NCI-H748 treated with DMSO at 0.1 percent for 48 hours (cell line): ENCODE data around the gene SPNS3.

ENCODE experiments used
- DNase-seq: peaks from one replicate; lab custom pipeline; 2025; lab: John Stamatoyannopoulos, UW

Gene SPNS3

DNA sequence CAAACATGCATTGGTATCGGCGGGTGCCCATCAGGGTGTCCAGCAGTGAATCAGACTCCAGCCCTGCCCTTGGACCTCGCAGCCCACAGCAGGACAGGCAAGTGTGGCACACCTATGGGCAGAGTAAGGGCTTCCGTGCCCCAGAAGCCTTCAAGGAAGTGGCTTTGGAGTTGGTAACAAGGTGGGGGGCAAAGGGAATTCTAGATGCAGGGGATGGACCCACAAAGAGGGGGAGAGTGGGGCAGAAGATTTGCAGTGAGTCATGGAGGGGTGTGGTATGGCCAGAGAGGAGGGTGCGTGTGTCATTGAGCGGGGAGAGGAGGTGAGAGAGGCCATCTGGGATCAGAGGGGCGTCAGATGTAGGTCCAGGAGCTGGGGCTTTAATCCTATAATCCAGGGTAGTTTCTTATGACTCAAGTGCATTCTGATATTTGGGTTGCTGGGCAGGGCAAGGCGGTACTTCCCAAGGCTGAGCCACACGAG is 56.4 kb downstream of the SPNS3 start:
- no peak for DNase-seq

DNA sequence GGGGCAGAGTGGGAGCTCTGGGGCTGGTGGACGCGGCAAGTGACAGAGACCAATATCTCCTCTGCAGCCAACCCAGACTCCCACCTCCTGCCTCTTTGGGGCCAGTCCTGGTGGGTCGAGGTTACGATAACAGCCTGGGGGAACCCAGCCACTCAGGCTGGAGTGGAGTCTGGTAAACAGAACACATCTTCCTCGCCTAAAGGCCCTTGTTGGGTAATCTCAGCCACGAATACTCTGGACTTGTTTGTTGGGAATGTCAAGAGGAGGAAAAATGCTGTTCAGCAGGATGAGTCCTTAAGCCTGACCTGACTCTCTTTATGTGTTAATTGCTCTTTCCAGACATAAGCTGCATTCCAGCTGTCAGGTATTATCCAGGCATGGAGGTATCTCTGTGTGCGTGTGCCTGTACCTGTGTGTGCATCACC is 56.9 kb downstream of the SPNS3 start:
- no peak for DNase-seq

DNA sequence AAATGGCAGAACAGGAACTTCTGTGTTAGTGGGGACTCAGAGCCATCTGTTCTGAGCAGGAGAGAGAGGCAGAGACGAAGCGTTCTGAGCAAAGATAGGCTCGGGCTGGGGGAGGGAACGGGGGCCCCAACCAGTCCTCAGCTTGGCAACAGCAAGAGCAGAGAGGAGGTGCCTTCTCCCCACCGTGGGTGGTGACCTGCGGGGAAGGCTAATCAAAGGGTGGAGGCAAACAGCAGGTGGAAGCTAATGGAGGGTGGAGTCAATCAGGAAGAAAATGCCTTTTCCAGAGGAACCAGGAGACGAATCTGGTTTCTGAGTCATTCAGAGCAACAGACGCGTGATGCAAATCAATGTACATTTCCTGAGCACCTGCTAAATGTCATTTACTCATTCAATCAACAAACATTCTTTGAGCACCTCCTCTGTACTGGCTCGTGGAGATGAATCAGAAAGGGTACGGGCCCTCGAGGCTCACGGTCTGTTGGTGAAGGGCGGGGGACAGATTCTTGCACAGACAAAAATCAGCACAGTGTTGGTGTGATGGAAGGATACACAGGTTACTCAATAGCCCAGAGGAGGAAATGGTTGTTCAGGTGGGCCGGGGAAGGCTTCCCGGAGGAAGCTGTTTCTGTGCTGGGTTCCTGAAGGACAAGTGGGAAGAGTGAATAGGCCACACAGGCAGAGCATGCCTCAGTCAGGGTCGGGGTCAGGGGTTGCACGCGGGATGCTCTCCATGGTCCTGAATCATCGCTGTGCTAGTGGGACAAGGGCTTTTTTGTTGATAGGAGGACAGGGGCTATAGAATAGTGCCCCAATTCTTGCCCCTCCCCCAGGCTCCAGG is 59.2 kb downstream of the SPNS3 start:
- DNase-seq = no peak

DNA sequence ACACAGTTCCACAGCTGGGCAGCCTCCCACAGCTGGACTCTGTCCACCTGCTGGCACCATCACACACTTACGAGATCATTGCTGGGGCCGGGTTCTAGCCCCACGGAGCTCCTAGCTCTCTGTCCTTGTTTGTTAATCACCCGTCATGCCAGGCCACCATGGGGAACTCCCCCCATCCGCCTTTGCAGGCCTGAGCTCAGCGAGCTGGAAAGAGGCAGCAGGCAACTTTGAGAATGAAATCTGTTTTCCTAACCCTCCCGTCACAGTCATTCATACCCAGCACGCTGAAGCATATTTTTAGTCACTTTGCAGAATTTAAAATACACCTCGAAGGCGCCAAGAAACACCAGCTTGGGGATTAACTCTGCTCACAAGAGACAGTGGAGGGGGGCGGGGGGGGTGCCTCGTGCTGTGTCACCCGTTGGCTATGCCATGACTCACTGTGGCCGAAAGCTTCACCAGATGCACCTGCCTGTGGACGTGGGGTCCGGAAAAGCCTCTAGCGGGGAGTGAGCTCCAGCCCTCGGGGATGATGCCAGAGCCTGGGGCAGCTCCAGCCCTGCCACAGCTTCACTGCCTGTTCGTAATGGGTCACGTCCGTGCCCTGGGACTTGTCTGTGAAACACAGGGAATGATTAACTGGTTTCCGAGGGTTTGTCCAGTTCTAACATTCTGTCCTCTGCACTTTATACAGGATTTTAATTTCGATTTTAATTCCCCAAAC is 63.5 kb downstream of the SPNS3 start:
- no peak for DNase-seq

DNA sequence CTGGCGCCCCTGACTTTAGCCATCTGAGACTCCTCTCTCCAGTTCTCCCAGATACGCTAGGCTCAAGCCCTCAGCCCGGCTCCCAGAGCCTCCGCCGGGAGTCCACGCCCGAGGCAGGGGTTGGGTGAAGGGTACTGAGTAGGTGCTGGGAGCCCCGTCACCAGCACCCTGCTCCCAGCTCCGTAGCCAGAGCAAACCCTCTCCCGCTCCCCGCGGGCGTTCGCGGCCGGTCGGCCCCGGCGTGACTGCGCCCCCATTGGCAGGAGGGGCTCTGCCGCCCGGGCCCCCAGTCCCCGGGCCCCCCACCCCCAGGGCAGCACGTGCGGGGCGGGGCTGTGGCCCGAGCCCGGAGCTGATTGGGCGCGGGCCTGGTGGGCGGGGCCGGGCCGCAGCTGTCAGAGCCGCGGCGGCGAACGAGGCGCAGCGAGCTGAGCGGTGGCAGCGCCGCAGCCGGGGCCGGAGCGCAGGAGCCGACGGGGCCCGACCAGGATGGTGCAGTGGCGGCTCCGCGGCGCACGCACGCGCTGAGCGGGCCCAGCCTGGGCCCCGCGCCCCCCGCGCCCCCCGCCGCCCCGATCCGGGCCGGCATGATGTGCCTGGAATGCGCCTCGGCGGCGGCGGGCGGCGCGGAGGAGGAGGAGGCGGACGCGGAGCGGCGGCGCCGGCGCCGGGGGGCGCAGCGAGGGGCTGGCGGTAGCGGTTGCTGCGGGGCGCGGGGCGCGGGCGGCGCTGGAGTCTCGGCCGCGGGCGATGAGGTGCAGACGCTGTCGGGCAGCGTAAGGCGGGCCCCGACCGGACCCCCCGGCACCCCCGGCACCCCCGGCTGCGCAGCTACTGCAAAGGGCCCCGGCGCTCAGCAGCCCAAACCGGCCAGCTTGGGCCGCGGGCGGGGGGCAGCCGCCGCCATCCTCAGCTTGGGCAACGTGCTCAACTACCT is 65.0 kb downstream of the SPNS3 start, which contains the start of gene SPNS2:
SPNS2 (plus strand) TSS at position 421 of the 937 bp plus-strand sequence; CDS start at position 588, 167 bp downstream.
- DNase-seq = peak; percentile 49

DNA sequence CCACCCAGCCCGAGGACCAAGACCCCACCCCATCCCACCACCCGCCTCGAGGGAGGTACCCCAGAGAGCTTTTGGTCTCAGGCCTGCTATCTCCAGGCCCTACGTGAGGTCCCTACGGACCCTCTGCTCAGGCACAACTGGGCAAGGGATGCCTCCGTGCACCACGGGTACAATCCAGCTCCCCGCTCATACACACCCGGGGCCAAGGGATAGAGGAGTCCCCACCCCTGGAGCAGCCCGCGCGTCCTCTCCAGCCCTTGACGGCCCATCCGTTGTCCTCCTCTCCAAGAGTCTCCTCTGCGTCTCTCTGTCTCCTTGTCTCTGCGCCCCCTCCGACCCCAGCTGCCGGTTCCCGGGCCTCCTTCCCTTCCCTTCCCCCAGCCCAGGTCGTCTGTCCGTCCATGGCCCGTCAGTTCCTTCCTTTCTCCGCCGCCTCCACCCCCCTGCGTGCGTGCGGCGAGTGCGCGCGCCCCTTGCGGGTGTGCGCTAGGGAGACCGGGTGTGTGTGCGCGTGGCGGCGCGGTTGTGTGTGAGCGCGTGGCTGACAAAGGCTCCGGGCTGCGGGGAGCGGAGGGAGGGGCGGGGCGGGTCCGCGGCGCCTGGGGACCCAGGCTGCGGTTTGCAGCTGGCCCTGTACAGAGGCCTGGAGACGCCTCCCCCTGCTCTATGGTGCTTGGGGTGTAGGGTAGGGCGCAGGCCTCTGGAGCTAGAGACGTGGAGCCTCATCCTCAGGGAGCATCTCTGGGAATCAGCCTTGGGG is 65.9 kb downstream of the SPNS3 start:
- DNase-seq = no peak

DNA sequence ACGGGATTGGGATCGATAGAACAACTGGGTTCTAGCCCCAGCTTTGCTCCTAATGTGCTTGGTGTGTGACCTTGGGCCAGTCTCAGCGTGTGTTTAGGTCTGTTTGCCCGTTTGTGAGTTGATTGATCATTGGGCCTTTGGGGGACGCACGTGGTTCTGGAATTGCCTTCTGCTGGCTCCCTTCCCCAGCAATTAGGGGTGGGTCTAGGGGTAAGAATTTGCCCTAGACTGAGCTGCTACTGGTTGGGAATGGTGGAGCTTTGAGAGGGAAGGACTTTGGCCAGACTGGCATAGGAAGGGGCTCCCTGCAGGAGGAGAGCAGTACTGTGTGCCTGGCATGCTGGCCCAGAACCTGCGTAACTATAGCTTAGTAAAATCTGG is 66.4 kb downstream of the SPNS3 start:
- DNase-seq = no peak

DNA sequence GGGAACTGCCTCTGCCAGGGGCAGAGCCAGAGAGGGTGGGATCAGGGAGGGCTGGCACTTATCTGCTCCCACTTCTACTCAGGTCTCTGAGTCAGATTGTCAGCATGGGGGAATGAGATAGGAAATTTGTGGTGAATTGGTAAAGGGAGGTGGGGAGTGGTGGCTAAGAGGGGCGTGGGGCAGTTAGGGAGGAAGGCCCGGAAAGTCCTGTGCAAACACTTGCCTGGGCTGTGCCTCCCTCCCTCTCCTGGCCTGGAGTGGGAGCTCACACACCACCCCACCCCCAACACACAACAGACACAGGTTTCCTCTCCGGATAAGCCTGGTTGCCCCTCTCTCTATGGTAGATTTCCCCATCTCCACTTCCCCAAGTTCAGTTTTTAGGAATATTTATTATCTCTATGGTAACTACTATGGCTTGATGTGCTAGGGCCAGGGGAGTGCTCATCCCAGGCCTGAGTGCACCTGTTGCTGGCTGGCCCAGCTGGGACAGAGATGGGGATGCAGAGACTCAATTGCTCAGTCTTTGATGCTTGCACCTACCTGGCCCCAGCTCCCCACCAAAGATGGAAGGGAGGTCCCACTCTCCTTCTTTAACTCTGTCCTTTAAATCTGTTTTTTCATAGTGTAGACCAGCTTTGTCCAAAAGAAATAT is 67.7 kb downstream of the SPNS3 start:
- no peak for DNase-seq

DNA sequence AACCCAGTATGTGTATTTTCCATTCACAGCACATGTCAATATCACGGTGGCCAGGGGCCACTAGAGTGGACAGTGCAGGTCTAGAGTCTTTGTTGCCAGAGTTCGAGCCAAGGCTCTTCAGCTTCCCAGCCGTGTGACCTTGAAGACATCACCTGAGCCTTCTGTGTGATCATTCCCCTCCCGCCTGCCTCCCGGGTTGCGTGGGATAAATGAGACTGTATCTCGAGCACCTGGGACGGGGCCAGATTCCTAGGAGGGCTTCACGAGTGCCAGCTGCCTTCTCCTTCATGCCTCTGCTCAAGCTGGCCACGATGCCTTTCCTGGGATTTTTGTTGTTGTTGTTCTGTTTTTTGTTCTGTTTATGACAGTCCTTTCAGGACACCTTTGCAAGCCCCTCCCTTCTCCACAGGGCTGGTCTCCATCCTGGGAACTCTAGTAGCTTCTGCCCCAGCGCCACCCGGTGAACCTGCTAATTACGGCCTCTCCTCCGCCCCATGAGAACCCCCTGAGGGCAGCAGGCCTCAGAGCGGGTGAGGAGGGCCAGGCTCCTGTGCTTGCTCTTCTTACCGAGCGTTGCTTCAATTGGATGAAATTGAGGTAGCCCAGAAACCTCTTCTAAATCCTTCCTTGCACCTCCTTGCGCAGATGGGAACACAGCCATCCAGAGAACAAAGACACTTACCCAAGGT is 68.9 kb downstream of the SPNS3 start:
- no peak for DNase-seq

DNA sequence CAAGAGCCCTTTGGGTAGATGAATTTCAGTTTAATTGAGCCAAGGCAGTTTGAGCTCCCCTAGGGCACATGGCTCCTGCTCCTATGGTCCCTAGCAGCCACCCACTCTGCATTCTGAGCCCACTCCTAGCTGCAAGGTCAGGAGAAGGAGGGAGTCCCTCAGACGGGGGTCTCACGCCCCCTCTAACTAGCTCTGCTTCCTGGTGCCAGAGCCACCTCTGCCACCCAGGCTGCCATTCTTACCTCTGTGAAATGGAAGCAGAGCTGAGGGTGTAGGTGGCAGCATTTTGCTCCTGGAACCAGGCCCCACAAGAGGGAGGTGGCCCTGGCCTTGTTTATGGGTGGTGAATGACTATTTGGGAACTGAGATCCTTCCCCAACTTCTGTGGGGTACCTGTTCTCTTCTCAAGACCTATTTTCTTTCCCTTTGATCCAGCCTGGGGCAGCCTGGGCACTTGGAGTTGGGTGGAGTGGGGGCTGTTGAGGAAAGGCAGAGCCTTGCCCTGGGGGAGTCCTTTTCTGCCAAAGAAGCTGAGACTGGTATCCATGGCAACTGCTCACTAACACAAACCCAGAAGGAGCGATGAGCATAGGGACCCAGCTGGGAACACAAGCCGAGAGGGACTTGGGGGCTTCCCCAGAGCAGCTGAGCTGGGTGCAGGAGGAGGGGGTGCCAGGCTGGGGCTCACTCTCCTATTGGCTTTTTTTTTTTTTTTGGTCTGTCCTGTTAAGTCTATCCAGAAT is 69.7 kb downstream of the SPNS3 start:
- no peak for DNase-seq

DNA sequence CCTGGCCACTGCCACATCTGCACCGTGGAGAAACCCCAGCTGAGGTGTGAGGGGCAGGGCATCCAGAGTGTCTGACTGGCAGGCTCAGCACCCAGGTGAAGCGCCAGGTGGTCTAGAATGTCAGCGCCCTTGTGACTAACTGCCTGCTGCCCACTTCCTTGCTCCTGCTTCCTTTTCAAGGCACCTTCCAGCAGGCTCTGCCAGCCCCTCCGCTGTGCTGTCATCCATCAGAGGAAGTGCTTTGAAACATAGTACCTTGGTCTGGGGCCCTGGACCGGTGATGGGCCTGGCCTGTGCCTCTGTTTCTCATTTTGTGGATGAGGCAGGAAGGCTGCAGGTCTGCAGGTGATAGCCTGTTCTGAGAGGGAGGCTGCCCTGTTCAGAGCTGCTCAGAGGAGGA is 70.4 kb downstream of the SPNS3 start:
- DNase-seq = no peak

DNA sequence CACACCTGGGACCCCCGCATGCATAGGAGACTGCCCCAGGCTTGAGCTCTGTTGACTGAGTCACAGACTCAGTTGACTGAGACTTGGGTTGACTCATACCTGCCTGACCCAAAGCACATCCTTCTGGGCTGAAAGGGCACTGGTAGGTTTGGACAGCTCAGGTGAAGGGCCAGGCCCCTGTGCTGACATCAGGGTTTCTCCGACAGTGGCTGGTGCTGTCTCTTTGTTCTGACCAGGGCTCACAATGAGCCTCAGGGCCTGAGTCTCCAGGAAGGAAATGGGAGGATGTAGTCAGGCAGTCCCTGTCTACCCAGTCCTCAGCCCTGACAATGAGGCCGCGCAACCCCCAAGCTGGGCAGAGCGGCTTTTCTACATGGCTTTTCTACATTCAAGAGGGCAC is 71.4 kb downstream of the SPNS3 start:
- no peak for DNase-seq

DNA sequence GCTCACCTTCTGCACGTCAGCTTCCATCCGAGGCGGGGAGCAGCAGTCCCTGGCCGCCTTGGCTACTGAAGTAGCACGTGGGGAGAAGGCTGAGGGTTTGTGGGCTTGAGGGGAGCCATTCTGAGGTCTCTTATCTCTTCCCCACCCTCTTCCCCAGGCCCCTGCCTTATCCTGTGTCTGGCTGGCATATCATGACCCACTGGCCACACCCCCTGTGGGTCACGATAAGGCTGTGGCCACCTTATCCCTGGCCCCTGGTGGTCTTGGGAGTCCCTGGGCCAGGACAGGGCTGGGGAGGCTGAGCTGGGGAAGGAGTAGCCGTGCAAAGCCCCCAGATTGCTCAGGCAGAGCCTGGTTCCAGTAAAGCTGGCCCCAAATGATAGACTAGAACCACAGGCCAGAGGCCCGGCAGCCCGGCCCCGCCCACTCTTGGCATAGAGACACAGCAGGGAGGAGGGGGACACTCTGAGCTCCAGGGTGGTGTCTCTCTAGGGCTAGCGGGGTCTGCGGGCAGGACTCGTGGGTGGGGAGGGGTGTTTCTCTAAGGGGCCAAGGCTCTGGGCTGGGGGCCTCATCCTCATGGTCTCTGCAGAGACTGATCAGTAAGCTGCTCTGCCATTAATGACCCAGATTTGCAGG is 72.6 kb downstream of the SPNS3 start:
- DNase-seq = no peak

DNA sequence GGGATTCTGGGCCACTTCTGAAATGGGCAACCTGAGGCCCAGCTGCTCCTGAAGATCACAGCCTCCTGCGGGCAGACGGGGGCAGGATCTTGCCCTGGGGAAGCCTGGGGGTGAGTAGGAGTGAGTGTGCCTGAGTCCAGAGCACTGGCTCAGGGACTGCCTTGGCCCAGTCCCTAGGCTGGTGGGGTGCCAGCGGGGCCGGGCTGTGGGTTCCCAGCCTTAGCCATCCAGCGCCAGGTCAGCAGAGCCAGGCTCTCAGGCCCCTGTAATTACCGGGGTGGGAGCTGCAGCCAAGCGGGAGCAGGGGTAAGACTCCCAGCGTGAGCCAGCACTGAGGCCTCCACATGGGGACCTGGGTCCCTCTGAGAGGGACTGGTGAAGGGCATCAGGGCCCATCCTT is 73.2 kb downstream of the SPNS3 start:
- no peak for DNase-seq

DNA sequence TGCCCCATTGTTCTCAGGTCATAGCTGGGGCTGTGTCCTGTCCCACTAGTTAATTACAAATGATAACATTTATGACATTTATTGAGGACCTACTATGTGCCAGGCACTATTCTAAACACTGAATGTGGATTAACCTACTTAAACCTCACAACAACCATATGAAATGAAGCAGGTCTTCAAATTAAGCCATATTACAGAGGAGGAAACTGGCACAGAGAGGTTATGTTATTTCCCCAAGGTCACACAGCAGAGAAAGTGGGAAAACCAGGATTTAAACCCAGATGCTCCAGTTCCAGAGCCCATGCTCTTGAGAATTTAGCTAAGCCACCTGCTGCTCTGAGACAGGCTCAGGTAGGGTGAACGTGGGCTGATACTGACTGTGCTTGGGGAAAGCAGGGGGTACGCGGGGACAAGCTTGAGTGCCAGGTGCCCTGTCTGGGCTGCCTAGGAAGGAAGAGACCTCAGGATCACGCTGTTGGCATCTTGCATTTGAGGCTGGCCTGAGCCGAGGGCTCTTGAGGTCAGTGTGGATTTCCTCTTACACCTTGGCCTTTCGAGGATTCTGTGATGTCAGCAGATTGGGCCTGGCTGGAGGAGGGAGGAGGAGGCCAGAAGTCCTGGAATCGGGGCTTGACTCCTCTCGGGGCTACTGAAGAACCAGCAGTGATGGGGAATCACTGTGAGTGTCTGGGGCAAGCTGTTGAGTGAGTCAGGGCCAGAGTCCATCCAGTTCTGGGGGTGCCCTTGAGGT is 73.8 kb downstream of the SPNS3 start:
- no peak for DNase-seq

DNA sequence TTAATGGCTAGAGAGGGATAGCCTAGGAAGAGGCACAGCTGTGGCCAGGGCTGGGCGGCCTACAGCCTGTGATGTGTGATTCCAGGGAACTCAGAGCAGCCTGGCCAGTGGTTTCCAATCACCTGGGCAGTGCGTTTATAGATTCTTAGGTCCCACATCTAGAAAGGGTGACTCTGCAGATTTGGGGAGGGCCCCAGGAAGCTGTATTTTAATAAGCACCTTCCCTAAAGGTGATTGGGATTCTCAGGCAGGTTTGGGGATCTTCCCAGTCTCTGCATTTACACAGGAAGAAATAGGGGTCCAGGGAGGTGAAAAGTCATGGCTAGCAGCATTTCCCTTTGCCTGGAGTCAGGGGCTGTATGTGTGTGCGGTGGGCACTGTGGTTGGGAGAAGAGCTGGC is 74.5 kb downstream of the SPNS3 start:
- DNase-seq = no peak

DNA sequence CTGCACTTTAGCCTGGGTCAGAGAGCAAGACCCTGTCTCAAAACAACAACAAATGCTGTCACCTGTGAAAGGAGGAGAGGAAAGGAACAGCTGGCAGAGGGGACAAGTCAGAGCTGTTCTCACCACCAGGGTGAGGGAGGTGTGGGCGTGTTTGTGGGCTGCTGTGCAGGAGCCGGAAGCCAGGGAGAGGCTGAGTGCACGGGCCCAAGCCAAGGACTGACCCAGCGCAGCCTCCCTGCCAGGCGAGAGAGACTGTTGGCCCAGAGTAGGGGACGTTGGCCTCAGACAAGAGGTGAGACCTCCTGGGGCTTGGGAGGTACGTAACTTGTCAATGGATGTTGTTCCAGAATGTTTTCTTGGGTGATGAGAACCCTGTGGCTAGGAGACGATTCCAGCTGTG is 75.7 kb downstream of the SPNS3 start:
- no peak for DNase-seq

DNA sequence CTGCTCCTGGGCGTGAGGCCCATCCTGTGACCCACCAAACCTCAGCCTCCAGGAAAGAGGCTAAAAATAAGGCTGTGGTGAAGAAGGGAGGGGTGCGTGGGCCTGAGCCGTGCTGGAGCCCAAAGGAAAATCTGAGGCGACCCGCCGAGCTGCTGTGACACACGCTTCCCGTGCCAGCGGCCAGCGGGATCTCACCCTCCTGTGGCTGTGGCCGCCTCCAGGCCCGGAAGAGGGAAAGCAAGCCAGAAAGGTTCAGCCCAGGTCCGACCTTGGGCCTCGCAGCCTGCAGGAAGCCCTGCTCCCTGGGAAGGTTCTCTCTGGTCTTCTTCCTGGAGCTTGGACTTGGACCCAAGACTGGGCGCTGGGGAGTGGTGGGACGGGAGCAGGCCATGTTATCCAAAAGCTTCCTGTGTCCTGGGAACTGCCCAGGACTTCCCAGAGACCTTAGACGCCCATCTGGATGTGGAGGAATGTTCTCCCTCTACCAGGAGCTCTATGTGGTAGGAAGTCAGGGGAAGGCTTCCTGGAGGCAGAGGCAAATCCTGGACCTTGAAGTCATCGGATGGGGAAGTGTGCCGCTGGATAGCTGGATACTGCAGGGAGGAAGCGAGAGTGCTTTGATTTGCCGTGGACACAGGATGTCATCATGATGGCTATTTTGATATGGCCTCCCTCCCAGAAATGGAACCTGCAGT is 76.3 kb downstream of the SPNS3 start:
- no peak for DNase-seq
